ENCODE results near the gene MYO18B.

DNA sequence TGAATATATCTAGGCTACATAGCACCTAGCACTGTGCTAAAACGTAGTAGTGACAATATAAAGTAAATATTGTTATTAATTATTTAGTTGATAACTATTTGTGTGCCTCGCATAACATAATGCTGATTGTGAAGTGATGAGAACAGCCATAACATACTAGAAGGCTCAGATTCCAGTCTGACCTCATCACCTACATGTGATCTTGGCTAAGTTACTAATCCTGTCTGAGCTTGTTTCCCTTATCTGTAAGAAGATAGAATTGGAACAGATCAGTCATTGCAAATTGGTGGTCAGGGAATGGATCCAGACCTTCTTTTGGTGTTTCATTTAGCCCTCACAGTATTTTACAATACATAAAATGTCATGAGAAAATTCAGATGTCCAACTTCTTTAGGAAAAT, 323.9 kb downstream of the MYO18B start:
- TF ChIP-seq EP300 (IDR thresholded peaks at IDR 0.05) = no peak
- TF ChIP-seq CTCF (IDR thresholded peaks at IDR 0.05) = no peak
- TF ChIP-seq POLR2A (IDR thresholded peaks at IDR 0.05; ENCODE audit: low read depth) = no peak

Data from esophagus muscularis mucosa (tissue), 4 donors.